GM10248 (cell line): ENCODE results near the gene LRP1-AS.
A peak's percentile ranks its signal among the peaks of the same experiment; 100 is the strongest.

Experiments used
- CTCF ChIA-PET: fragments of 300-600 bp; sonication (Branson Sonifier 250); formaldehyde crosslinking; extraction: SDS; loops from one replicate; lab custom pipeline; 2021; ENCODE audit warnings: antibody characterized with exemption; lab: Yijun Ruan, JAX
- POLR2A ChIA-PET: fragments of 350-650 bp; sonication (Branson Sonifier 250); formaldehyde crosslinking; extraction: SDS; loops from one replicate; lab custom pipeline; 2020; ENCODE audit warnings: antibody characterized with exemption; lab: Yijun Ruan, JAX
- DNase-seq: peaks from one replicate; pipeline ENCODE4 v3.0.0; 2012; ENCODE audit errors: extremely low spot score
- TF ChIP-seq, protein P1 (sequence below): IDR thresholded peaks from 2 replicates; pipeline ENCODE4 v1.5.1; 2012; ENCODE audit warnings: mild to moderate bottlenecking, low read depth; ENCODE audit errors: extremely low read depth, missing control alignments, control extremely low read depth

Gene LRP1-AS

DNA sequence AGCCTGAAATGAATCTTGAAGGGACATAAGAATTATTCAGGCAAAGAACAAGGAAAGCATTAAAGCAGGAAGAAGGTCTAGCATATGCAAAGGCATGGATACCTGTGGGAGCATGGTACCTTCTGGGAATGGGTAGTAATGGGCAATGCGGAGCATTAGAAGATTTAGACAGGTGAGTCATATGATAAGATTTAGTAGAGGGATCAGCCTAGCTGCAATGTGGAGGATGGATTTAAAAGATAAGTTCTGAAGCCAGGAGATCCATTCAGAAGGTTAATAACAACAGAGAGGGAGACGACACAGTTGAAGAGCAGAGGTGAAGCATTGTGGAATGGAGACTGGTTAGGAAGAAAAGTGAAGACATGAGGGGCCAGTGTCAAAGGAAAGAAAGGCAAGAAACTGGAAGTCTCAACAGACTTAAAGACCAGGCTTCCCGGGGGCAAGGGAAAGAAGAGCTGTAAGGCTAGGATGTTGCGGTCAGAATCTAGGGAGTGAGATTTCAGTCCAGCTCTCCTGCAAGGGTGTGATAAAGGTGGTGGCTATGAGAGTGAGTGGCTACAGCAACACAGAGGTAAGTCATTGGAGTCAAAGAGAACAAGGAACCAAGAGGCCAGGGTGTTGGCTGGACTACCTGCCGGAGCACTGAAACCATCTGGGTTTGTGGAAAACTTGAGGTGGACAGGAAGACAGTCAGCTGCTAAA lies 30.7 kb downstream of the LRP1-AS start:
- CTCF ChIA-PET: interaction anchor here (1.3 to 2.7 kb wide), 6 partner anchors 7 to 111 kb away, joined by 4 to 16 read pairs (median 8); no protein-coding TSS in a partner anchor
- POLR2A ChIA-PET: interaction anchor here (0.7 kb wide), 1 partner anchor 38 kb away, joined by 4 read pairs; no protein-coding TSS in a partner anchor
- TF ChIP-seq, protein P1, sequence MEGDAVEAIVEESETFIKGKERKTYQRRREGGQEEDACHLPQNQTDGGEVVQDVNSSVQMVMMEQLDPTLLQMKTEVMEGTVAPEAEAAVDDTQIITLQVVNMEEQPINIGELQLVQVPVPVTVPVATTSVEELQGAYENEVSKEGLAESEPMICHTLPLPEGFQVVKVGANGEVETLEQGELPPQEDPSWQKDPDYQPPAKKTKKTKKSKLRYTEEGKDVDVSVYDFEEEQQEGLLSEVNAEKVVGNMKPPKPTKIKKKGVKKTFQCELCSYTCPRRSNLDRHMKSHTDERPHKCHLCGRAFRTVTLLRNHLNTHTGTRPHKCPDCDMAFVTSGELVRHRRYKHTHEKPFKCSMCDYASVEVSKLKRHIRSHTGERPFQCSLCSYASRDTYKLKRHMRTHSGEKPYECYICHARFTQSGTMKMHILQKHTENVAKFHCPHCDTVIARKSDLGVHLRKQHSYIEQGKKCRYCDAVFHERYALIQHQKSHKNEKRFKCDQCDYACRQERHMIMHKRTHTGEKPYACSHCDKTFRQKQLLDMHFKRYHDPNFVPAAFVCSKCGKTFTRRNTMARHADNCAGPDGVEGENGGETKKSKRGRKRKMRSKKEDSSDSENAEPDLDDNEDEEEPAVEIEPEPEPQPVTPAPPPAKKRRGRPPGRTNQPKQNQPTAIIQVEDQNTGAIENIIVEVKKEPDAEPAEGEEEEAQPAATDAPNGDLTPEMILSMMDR: no peak
- no peak for DNase-seq

DNA sequence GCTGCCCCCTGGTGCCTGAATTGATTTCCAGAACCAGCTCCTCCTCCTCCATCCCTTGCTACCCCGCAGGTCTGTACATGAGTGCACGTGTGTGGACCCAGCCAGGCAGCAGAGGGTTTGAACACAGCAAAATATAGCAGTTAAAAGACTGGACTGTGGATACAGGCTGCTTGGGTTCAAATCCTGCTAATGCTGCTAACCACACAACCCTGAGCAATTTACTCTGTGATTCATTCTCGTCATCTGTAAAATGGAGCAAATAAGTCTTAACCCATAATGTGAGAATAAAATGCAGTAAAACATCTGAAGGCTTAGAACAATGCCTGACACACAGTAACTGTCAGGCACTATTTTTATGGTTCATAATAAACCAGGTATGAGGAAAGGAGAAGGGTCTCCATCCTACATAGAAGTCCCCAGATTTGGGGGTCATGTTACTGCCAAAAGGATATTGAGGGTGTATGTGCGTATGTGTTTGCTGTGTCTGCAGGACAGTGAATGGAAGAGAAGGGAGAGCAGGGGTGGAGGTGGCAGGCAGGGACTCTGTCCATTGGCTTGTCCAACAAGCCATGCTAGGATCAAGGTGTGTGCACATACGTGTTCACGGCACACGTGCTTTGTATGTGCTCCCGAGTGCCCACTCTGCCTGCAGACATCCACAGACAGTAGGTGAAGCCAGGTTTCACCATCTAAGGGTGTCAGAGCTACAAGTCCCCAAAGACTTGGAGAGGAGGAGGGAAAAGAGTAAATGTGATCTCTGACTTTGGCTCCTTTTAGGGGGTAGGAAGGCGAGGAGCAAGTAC lies 34.7 kb downstream of the LRP1-AS start:
- ChIA-PET CTCF (interaction anchor here (0.8 to 11.7 kb wide), 44 partner anchors 13 to 477 kb away, joined by 3 to 224 read pairs (median 6); partner anchors contain the start of genes HSD17B6, LRP1, NAB2 and NEMP1), POLR2A (interaction anchor here (0.5 to 3.0 kb wide), 12 partner anchors 12 to 396 kb away, joined by 3 to 15 read pairs (median 4); partner anchors contain the start of genes LRP1, NAB2, NEMP1 and SHMT2)

DNA sequence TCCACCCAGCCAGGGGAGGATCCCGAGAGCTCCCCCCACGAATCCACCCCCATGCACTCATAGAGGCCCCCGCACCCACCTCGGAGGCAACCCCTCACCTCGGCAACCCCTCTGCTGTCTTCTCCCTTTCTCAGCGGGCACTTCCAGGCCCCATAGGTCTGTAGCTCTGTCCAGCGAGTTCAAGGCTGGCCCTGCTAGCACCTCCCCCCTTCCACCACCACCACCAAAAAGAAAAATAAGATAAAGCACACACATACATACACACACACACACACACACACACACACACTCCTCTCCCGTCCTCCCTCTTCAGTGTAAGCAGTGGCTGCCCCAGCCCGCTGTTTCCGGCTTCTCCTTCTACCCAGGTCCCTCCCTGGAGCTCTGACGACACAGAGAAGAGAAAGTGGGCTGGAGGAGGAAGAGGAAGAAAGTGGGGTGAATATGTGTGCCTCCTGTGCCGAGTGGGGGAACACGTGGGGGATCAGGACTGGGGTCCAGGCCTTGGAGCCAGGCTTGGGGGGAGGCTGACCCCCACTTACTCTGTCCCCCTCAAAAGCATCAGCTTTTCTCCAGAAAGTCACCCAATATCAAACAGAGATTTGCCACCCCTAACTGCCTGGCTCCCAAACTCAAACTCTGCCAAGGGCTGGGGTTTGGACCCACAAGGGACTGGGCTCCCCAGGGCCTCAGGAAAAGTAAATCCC lies 36.2 kb downstream of the LRP1-AS start, which contains the start of gene STAT6:
TSS of gene STAT6 (minus strand) at position 332 of the 704 bp plus-strand sequence. CDS start 3,084 bp downstream, outside the sequence.
- TF ChIP-seq, protein P1: no peak
- ChIA-PET POLR2A (interaction anchor here (0.6 to 3.0 kb wide), 11 partner anchors 9 to 789 kb away, joined by 3 to 15 read pairs (median 5); partner anchors contain the start of genes NAB2 and NEMP1), CTCF (interaction anchor here (0.6 to 11.7 kb wide), 40 partner anchors 15 to 477 kb away, joined by 3 to 224 read pairs (median 6); partner anchors contain the start of genes LRP1, NAB2, NACA and NEMP1)
- DNase-seq: peak; percentile 80

More for the DNA sequence above, 34.7 kb downstream of the LRP1-AS start:
- TF ChIP-seq, protein P1: peak; percentile 84
- DNase-seq: no peak

DNA sequence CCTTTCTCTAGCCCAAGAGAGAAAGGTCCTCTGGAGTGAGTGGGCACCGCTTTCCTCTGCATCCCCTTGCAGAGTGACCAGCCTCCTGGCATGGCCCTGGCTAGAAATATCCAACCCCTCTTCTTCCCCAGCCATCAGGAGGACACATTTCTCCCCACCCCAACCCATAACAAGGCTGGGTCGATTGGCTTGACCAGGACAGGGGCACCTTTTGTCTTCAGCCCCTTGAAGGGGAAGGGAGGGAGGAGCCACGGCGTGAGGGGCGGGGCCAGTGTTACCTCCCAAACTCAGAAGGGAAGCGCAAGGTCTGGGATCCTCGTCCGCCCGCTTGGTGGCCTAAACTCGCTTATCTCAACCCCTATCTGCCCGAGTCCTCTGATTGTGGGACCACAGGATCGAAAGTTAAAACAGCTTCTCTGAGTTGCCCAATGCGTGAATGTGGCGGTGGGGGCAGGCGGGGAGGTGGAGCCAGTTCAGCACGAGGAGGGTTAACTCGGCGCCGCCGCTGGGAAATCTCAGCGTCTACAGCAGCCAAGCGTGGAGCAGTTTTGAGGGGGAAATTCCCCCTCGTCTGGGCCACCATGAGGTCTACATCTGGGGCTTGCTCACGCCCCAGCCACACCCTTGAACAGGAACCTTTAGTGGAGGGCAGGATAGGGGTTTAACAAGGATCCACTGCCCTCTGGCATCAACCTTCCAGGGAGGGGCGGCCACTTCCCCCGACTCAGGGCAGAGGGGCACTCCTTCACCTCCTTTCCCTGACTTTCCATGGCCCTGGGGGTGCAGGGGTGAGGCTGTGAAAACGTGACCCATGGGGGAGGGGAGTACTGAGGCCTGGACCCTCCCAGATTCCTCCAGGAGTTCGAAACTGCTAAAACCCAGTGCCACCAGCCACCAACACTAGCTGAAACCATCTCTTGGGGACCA lies 37.1 kb downstream of the LRP1-AS start:
- POLR2A ChIA-PET: interaction anchor here (0.6 to 3.0 kb wide), 6 partner anchors 11 to 788 kb away, joined by 3 to 15 read pairs (median 6); partner anchors contain the start of gene NAB2
- TF ChIP-seq, protein P1: no peak
- peak; percentile 79 for DNase-seq

DNA sequence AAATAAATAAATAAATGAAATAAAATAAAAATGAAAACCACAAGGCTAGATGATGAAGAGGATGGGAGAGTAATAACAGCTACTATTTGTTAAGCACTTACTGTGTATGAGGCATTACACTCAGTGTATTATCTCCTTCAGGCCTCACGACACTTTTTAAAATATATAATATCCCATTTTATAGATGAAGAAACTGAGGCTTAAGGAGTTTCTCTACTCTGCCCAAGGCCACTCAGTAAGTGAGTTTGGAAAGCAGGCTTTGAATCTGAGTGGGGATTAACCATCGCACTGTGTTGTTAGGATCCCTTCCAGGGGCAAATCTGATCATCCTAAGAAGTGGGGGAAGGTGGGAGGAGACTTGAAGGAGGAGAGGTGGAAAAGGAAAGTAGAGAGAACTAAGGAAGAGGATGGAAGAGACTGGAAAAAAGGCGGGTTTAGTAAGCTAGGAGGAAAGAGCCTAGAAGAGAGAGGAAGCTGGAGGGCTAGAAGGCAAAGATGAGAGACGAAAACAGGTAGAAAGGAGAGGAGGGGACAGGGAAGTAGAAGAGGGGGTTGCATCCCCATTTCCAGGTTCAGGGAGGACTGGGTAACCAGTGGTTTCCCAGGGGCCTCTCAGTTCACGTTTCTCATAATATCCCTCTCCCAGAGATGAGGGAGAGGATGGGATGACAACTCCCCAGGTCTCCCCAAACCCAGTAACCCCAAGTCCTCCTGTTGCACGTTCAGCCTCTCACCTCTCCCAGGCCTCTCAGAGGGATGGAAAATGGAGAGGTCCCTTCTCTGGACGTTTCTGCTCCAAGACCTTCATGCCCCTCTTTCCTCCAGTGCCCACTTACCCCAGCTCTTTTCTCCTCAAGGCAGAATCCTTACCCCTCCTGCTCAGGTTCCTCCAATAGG lies 38.0 kb downstream of the LRP1-AS start:
- DNase-seq: no peak
- POLR2A ChIA-PET: interaction anchor here (0.9 to 3.0 kb wide), 2 partner anchors 11 to 40 kb away, joined by 3 to 15 read pairs; no protein-coding TSS in a partner anchor
- TF ChIP-seq, protein P1: no peak
- CTCF ChIA-PET: interaction anchor here (3.0 to 11.7 kb wide), 4 partner anchors 15 to 39 kb away, joined by 33 to 224 read pairs (median 172); partner anchors contain the start of genes LRP1, NAB2 and NEMP1

More for the DNA sequence above, 37.1 kb downstream of the LRP1-AS start:
- CTCF ChIA-PET: interaction anchor here (0.6 to 11.7 kb wide), 20 partner anchors 16 to 477 kb away, joined by 3 to 224 read pairs (median 10); partner anchors contain the start of genes LRP1, NAB2, NEMP1 and SHMT2
